Stimulated activated CD8-positive, alpha-beta memory T cell treated with anti-CD3 and anti-CD28 coated beads, Interleukin-15, amount 100 ng/mL, for 24 hours (primary cell): ENCODE measurements around the gene COL25A1.
"Not testable (repeated sequence)": the region's sequence is repeated elsewhere in the genome, so short reads cannot be mapped to it uniquely, and the experiment has no call there.

Source experiments
- DNase-seq: peaks from one replicate; pipeline ENCODE4 v3.0.0-alpha.2; 2020; ENCODE audit warnings: low read depth

COL25A1 gene

GRCh38 chr4:108950158-108950915 lies 352.1 kb downstream of the COL25A1 start:
- DNase-seq, result no peak

- no peak for DNase-seq
These were observed 354.9 kb downstream of the COL25A1 start for GRCh38 chr4:108947526-108947925.

GRCh38 chr4:108946237-108946636 lies 356.2 kb downstream of the COL25A1 start:
- DNase-seq, result no peak

GRCh38 chr4:108943976-108944591 lies 358.4 kb downstream of the COL25A1 start:
- DNase-seq, result no peak

- no peak for DNase-seq
These were observed 359.1 kb downstream of the COL25A1 start for GRCh38 chr4:108943371-108943770.

- DNase-seq, result no peak
These were observed 360.5 kb downstream of the COL25A1 start for GRCh38 chr4:108941904-108942430.

- no peak for DNase-seq
These were observed 361.8 kb downstream of the COL25A1 start for GRCh38 chr4:108940634-108941033.

GRCh38 chr4:108940149-108940548 lies 362.3 kb downstream of the COL25A1 start:
- no peak for DNase-seq

- no peak for DNase-seq
These were observed 365.4 kb downstream of the COL25A1 start for GRCh38 chr4:108937066-108937465.

GRCh38 chr4:108933925-108934324 lies 368.5 kb downstream of the COL25A1 start:
- not testable (repeated sequence) for DNase-seq

GRCh38 chr4:108933046-108933445 lies 369.4 kb downstream of the COL25A1 start:
- no peak for DNase-seq

GRCh38 chr4:108931926-108932325 lies 370.5 kb downstream of the COL25A1 start:
- no peak for DNase-seq

- DNase-seq, result no peak
These were observed 372.3 kb downstream of the COL25A1 start for GRCh38 chr4:108930186-108930585.

GRCh38 chr4:108926781-108927180 lies 375.7 kb downstream of the COL25A1 start:
- DNase-seq, result no peak

GRCh38 chr4:108926061-108926460 lies 376.4 kb downstream of the COL25A1 start:
- no peak for DNase-seq

GRCh38 chr4:108922191-108922590 lies 380.3 kb downstream of the COL25A1 start:
- no peak for DNase-seq

- no peak for DNase-seq
These were observed 381.9 kb downstream of the COL25A1 start for GRCh38 chr4:108920395-108921087.

GRCh38 chr4:108919226-108919893 lies 383.1 kb downstream of the COL25A1 start:
- DNase-seq, result no peak

- no peak for DNase-seq
These were observed 385.2 kb downstream of the COL25A1 start for GRCh38 chr4:108917255-108917654.

- no peak for DNase-seq
These were observed 385.8 kb downstream of the COL25A1 start for GRCh38 chr4:108916638-108917037.

GRCh38 chr4:108906866-108907367 lies 395.5 kb downstream of the COL25A1 start:
- no peak for DNase-seq

- no peak for DNase-seq
These were observed 396.5 kb downstream of the COL25A1 start for GRCh38 chr4:108906006-108906405.
